Measurements from ENCODE around the gene TMEM131.

Gene TMEM131

DNA sequence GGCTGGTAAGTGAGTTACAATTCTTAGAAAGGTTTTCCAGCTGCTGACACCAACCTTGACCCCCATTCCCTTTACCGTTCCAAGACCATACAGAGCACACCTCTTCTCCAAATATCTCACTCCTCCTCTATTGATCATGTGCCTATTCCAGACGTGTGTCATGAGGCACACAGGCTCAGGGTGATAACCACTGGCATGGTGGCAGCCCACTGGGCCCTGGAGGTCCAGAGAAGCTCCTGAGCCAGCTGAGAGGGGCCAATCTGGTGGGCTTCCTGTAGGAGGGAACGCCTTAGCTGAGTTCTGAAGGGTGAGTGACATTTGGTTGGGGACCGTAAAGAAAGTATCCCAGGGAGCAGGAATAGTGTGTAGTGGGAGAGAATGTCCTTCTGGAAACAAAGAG lies 254.1 kb downstream of the TMEM131 start:
- no peak for DNase-seq (ENCODE audit: low read depth in 1 of 2, low spot score in 1 of 2)

DNA sequence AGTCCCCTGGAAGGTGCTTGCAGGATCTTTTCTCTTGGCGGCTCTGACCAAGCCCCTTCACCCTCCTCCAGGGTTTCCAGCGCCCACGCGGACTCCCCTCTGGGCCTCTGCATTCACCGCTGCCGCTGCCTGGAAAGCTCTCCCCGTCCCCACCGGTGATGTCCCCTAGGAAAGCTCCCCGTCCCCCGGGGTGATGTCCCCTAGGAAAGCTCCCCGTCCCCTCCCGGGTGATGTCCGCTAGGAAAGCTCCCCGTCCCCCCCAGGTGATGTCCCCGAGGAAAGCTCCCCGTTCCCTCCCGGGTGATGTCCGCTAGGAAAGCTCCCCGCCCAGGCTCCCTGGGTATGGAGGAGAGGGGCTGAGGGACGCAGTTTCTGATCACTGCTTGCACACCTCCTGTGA lies 254.5 kb downstream of the TMEM131 start:
- no peak for DNase-seq (ENCODE audit: low read depth in 1 of 2, low spot score in 1 of 2)

GRCh38 chr2:97740590-97741182 lies 255.1 kb downstream of the TMEM131 start:
- no peak for DNase-seq (ENCODE audit: low read depth in 1 of 2, low spot score in 1 of 2)

- DNase-seq (ENCODE audit: low read depth in 1 of 2, low spot score in 1 of 2) = no peak
Observed at GRCh38 chr2:97739893-97740245, 255.9 kb downstream of the TMEM131 start.

- no peak for DNase-seq (ENCODE audit: low read depth in 1 of 2, low spot score in 1 of 2)
Observed at GRCh38 chr2:97739020-97739892, 256.5 kb downstream of the TMEM131 start.

DNA sequence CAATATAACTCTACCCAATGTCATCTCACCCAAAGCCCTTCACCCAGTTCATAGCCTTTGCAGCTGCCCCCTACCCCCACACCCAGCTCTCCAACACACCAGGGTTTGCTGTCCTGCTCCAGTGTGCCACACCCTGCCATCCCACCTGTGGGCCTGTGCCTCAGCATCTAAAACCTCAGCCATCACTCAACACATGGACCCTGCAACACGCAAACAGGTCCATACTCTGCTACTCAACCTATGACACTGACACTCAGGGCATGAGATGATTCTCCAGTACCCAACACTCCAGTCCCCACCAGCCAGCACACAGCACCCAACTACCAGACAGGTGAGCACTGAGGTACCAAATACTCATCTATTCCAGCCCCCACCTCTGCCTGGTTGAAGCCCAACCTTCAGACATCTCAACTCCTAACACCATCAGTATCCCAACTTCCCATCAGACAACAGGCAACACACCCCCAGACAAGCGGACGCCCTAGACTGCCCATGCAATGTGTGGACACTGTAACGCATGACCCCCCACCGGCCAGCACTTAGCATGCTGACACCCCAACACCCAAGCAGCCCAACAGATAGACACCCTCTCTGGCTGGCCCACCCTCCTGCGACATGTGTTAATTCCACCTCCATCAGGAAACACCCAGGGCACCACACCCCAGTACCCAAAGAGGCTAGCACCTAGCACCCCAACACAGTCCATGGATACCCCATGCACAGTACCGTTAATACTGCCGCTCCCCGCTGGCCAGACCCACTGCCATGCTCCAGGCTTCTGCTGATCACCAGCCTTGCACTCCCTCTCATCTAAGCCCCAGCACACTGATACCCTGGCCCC lies 257.3 kb downstream of the TMEM131 start:
- DNase-seq (ENCODE audit: low read depth in 1 of 2, low spot score in 1 of 2) = no peak

GRCh38 chr2:97737421-97738178 lies 258.1 kb downstream of the TMEM131 start:
- DNase-seq (ENCODE audit: low read depth in 1 of 2, low spot score in 1 of 2) = no peak

DNA sequence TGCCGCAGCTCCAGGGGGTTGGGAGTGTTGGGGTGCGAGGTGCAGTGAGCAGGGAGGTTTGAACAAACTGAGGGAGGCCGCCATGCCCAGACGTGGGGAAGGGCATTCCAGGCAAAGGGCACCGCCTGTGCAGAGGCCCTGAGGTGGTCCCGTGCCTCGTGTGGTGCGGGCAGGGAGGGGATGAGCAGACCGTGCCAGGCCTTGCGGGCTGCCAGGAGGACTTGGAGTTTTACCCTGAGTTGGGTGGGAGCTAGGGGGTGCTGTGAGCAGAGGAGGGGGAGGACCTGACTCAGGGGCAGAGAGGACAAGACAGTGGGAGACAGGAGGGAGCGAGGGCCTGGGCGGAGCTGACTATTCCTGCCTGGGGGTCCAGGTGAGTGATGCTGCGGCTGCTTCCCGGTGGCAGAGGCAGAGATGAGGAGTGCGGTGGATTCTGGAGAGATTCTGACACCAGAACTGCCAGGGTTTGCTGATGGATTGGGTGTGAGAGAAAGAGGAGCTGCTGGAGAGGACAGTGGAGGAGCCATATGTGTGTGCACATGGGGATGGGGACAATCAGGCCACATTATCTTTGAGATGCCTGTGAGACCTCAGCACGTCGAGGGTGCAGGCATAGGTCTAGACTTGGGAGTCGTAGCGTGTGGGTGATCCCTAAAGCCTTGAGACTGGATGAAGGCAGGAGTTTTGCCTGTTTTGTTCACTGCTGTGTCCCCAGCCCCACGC lies 259.0 kb downstream of the TMEM131 start:
- DNase-seq (ENCODE audit: low read depth in 1 of 2, low spot score in 1 of 2) = no peak

DNA sequence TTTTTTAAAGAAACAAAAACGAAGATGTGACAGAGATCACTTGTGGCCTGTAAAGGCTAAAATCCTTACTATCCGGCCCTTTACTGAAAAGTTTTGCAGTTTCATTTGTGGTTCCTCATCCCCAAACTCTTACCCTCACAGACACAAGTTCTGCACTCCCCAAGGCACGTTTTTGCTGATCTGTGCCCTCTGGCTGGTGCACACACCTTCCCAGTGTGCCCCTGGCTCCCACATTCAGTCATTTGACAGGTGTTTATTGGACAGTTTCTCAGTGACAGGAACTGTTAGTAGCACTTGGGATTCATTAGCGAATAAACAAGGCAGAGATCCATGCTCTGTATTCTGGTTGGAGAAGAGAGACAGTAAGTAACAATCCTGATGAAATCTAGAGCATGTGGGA lies 259.6 kb downstream of the TMEM131 start:
- no peak for DNase-seq (ENCODE audit: low read depth in 1 of 2, low spot score in 1 of 2)

DNA sequence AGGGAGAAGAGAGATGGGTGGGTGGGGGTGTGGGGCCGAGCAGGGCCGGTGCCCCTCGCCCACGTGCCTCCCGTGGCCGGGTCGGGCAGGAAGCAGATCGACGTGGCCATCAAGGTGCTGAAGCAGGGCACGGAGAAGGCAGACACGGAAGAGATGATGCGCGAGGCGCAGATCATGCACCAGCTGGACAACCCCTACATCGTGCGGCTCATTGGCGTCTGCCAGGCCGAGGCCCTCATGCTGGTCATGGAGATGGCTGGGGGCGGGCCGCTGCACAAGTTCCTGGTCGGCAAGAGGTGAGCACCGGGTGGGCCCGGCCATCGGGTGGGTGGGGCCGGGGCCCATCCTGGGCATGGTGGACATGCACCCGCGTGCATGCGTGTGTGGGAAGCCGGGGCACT lies 260.6 kb downstream of the TMEM131 start:
- DNase-seq (ENCODE audit: low read depth in 1 of 2, low spot score in 1 of 2) = no peak

DNA sequence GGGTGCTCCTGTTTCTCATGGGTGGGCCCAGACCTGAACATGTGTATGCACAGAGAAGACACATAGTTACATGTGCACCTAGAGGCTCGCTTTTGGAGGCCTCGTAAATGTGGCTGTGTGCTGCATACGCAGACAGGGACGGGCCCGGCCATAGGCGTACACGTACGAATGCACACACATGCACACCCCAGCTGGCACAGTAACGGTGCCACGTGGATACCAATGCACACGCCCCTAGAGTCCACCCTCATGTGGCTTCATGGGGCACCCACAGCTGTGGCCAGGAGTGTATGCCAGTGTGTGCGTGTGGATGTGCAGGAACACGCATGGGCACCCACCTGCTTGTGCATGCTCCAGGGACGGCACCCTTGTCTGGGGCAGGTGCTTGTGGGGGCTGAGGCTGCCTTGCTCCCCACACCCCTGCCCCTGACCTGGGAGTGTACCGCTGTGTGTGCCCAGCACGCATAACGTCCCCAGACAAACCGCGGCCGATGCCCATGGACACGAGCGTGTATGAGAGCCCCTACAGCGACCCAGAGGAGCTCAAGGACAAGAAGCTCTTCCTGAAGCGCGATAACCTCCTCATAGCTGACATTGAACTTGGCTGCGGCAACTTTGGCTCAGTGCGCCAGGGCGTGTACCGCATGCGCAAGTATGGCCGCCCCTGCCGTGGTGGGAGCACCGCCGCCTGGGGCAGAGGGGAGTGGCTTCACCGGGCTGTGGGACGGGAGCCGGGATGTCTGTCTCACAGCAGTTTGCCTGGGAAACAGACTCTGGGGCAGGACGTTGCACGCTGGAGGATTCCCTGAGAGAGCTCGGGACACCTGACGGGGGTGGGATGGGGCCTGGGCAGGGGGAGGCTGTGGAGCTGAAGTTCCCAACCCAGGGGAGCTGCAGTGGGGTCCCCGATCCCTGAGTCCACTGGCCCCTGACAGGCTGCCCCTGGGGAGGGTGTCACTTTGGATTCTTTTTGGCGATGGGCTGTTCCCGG lies 261.4 kb downstream of the TMEM131 start:
- no peak for DNase-seq (ENCODE audit: low read depth in 1 of 2, low spot score in 1 of 2)

DNA sequence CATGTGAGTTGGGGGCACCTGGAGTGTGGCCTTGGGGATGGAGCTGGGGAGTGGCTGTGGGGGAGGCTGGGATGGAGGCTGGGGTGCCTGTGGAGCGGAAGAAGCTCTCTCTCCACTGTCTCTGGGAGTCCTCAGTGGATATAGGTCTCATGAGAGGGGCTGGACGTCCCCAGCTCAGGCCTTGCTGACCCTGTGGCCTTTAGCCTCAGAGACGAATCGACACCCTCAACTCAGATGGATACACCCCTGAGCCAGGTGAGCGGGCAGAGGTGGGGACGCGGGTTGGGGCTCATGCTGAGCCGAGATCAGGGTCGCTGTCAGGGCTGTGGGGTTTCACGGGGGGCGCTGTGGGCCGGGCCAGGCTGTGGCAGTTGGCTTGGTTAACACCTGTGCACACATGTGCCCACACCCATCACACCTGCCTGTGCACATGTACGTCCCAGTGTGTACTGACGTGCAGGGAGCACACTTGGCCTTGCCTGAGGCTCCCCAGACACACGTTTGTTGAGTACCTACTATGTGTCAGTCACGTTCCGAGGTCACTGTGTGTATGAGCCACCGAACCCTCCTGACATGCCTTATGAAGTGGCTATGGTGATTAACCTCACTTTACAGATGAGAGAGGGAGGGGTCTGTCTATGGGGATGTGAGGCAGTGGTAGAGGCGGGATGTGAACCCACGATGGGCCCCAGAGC lies 262.3 kb downstream of the TMEM131 start:
- DNase-seq (ENCODE audit: low read depth in 1 of 2, low spot score in 1 of 2) = no peak

- no peak for DNase-seq (ENCODE audit: low read depth in 1 of 2, low spot score in 1 of 2)
Observed at GRCh38 chr2:97732436-97733340, 263.1 kb downstream of the TMEM131 start.

DNA sequence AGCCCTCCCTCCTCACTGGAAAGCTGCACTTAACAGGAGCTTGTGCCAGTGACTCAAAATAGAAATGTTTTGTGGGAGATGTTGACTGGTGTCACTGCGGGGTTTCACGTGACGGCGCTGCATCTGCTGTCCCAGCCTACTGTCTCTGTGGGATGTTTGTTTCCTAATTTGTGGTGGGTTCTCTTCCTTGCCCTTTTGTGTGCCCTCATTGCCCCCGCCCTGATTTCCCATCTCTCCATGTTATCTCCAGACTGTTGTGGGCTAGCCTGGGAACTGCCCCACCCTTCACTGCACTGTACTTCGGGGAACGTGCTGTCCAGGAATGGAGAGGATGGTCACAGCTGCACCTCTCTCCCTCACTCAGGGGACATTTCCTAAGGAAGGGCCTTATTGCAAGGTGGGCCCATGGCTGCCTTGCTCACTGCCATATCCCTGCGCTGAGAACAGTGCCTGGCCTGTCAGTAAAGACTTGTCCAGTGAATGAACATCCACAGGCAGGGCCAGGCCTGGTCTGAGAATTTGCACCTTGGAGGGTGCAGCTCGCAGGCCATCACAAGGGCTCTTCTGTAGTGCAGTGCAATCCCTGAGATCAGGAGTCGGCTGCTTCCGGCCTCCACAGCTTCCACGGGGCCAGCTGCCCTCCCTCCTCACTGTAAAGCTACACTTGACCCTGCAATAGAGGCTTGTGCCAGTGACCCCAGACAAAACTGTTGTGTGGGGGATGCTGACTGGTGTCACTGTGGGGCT lies 264.3 kb downstream of the TMEM131 start:
- no peak for DNase-seq (ENCODE audit: low read depth in 1 of 2, low spot score in 1 of 2)

GRCh38 chr2:97730245-97730644 lies 265.5 kb downstream of the TMEM131 start:
- DNase-seq (ENCODE audit: low read depth in 1 of 2, low spot score in 1 of 2) = no peak

- DNase-seq (ENCODE audit: low read depth in 1 of 2, low spot score in 1 of 2) = no peak
Observed at GRCh38 chr2:97728091-97728731, 267.5 kb downstream of the TMEM131 start.

GRCh38 chr2:97727296-97727695 lies 268.5 kb downstream of the TMEM131 start:
- DNase-seq (ENCODE audit: low read depth in 1 of 2, low spot score in 1 of 2) = no peak

Measured in activated T-helper 1 cell treated with anti-CD3 and anti-CD28 coated beads, Interleukin-2, amount 50 U/mL, for 16 hours (primary cell).